Hepatocyte (in vitro differentiated cells): ENCODE results near the gene ARHGAP20. TPM values are rescaled to one million over a fixed set of nuclear protein-coding genes. Genes with fewer than 3 reads are reported as not detected.

ENCODE experiments used
- DNase-seq: peaks from one replicate; pipeline ENCODE4 v3.0.0-alpha.2; 2016; ENCODE audit warnings: low spot score
- H2AFZ ChIP-seq: fragments of 200-600 bp; sonication (generic); 2 replicates; pipeline ENCODE4 v1.6.0; 2016; ENCODE audit warnings: antibody characterized with exemption, mild to moderate bottlenecking
- H3K27ac ChIP-seq: fragments of 200-600 bp; sonication (generic); 2 replicates; pipeline ENCODE4 v1.5.1; 2016; ENCODE audit warnings: mild to moderate bottlenecking
- H3K27me3 ChIP-seq: fragments of 200-600 bp; sonication (generic); 2 replicates; pipeline ENCODE4 v1.6.1; 2016
- H3K36me3 ChIP-seq: fragments of 200-600 bp; sonication (generic); replicated peaks from 2 replicates; pipeline ENCODE4 v1.5.1; 2016; ENCODE audit warnings: low read depth; ENCODE audit not compliant: insufficient read depth
- H3K4me1 ChIP-seq: fragments of 200-600 bp; sonication (generic); 2 replicates; pipeline ENCODE4 v1.5.1; 2016; ENCODE audit warnings: mild to moderate bottlenecking, moderate library complexity; ENCODE audit not compliant: insufficient read depth
- H3K4me2 ChIP-seq: fragments of 200-600 bp; sonication (generic); 2 replicates; pipeline ENCODE4 v1.6.0; 2016
- H3K4me3 ChIP-seq: fragments of 200-600 bp; sonication (generic); 2 replicates; pipeline ENCODE4 v1.5.1; 2016; ENCODE audit warnings: mild to moderate bottlenecking
- H3K79me2 ChIP-seq: fragments of 200-600 bp; sonication (generic); 2 replicates; pipeline ENCODE4 v1.6.0; 2017; ENCODE audit warnings: mild to moderate bottlenecking
- H3K9me2 ChIP-seq: fragments of 200-600 bp; sonication (generic); replicated peaks from 2 replicates; pipeline ENCODE4 v1.6.0; 2017; ENCODE audit warnings: mild to moderate bottlenecking; ENCODE audit not compliant: insufficient read depth
- H3K9me3 ChIP-seq: fragments of 200-600 bp; sonication (generic); 2 replicates; pipeline ENCODE4 v1.5.1; 2016; ENCODE audit warnings: low read depth, mild to moderate bottlenecking
- H4K20me1 ChIP-seq: fragments of 200-600 bp; sonication (generic); 2 replicates; pipeline ENCODE4 v1.6.0; 2016; ENCODE audit warnings: mild to moderate bottlenecking; ENCODE audit not compliant: insufficient read depth, poor library complexity, severe bottlenecking
- EZH2 ChIP-seq: fragments of 200-600 bp; sonication (generic); IDR thresholded peaks from 2 replicates; pipeline ENCODE4 v1.6.1; 2016; ENCODE audit warnings: antibody characterized with exemption, mild to moderate bottlenecking, borderline replicate concordance
- EZH2phosphoT487 ChIP-seq: fragments of 200-600 bp; sonication (generic); IDR thresholded peaks from one replicate; pipeline ENCODE4 v1.6.1; 2018; ENCODE audit warnings: antibody characterized with exemption, mild to moderate bottlenecking, low read depth, moderate library complexity; ENCODE audit not compliant: unreplicated experiment, severe bottlenecking
- WGBS: methylation state at CpG from one replicate; pipeline ENCODE4 v1.1.6; 2016; ENCODE audit warnings: low lambda C conversion rate; ENCODE audit errors: missing lambda C conversion rate; 5-methylcytosine and 5-hydroxymethylcytosine counted together
- polyA plus RNA-seq: library from polyadenylated mRNA; unstranded; fragments of >200 nt; fragmentation: Nextera tagmentation; extraction: Ambion mirVana; gene quantifications from 2 replicates; pipeline ENCODE4 v1.2.1, GENCODE V29; 2016
- total RNA-seq: library from RNA; depleted of rRNA; stranded (reverse); fragments of >200 nt; gene quantifications from 2 replicates; pipeline ENCODE4 v1.2.3, GENCODE V29; 2014
- TF ChIP-seq, protein P1 (sequence below): fragments of 200-600 bp; sonication (generic); IDR thresholded peaks from 2 replicates; pipeline ENCODE4 v1.5.1; 2016; ENCODE audit warnings: antibody characterized with exemption, mild to moderate bottlenecking; ENCODE audit not compliant: poor library complexity

Gene ARHGAP20
- total and polyA plus RNA-seq, 2 experiments from 2014 or later = 0.79 to 2.6 TPM

DNA sequence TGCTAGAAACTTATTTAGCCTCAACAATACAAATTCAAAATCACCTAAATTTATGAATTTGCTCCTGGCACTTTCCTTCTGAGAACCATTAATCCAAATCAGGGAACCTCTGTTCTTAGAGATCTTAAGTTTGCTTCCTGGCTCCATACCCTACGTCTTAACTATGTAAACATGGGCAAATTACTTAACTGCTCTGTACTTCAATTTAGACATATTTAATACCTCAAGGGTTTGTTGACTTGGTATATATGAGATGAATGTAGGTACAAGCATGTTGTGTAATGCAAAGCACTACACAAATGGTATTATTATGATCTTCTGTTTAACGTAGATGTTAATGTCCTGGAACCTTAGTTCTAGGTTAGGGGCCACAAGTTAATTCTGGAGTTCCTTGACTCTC is 22.6 kb upstream of the ARHGAP20 start:
- no peak overlapping the region for H3K4me2 ChIP-seq
- H3K9me3 ChIP-seq = no peaks in the 10 kb centered on the region
- no peaks in the 10 kb centered on the region for H4K20me1 ChIP-seq
- H3K4me1 ChIP-seq = peaks cover 6% of the 10 kb centered on the region
- TF ChIP-seq EZH2phosphoT487 (no peak), EZH2 (no peak)
- TF ChIP-seq, protein P1, sequence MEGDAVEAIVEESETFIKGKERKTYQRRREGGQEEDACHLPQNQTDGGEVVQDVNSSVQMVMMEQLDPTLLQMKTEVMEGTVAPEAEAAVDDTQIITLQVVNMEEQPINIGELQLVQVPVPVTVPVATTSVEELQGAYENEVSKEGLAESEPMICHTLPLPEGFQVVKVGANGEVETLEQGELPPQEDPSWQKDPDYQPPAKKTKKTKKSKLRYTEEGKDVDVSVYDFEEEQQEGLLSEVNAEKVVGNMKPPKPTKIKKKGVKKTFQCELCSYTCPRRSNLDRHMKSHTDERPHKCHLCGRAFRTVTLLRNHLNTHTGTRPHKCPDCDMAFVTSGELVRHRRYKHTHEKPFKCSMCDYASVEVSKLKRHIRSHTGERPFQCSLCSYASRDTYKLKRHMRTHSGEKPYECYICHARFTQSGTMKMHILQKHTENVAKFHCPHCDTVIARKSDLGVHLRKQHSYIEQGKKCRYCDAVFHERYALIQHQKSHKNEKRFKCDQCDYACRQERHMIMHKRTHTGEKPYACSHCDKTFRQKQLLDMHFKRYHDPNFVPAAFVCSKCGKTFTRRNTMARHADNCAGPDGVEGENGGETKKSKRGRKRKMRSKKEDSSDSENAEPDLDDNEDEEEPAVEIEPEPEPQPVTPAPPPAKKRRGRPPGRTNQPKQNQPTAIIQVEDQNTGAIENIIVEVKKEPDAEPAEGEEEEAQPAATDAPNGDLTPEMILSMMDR = no peak
- H3K9me2 ChIP-seq = no peaks in the 10 kb centered on the region
- no peaks in the 10 kb centered on the region for H3K27me3 ChIP-seq
- H3K36me3 ChIP-seq = no peaks in the 10 kb centered on the region
- no peaks in the 10 kb centered on the region for H3K79me2 ChIP-seq
- 59% methylated on average over 2 of the region's 2 CpGs for WGBS
- no peak for DNase-seq
- H3K27ac ChIP-seq = no peak overlapping the region
- H2AFZ ChIP-seq = no peak overlapping the region
- no peak overlapping the region for H3K4me3 ChIP-seq

DNA sequence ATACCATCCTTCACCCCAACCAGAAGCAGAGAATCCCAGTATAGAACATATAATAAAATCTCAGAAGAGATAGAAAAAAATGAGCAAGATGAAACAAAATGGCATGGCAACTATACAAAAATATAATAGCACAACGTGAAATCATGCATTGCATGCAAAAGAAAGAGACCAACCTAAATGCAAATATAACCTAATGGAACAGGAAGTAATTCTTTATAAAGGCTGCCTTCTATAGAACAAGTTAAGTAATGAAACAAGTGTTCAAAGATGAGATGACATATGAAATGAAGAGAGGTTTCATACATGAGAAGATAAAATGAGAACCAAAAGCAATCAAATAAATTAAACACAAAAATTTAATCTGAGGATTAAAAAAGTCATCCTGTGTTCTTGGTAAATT is 18.5 kb upstream of the ARHGAP20 start:
- H3K9me2 ChIP-seq = no peaks in the 10 kb centered on the region
- H3K4me2 ChIP-seq = no peak overlapping the region
- H3K4me3 ChIP-seq = no peak overlapping the region
- DNase-seq = no peak
- no peaks in the 10 kb centered on the region for H3K27me3 ChIP-seq
- H3K79me2 ChIP-seq = no peaks in the 10 kb centered on the region
- no peak overlapping the region for H2AFZ ChIP-seq
- H3K9me3 ChIP-seq = no peaks in the 10 kb centered on the region
- H3K27ac ChIP-seq = no peak overlapping the region
- no peaks in the 10 kb centered on the region for H3K36me3 ChIP-seq
- 80% methylated on average over 1 of the region's 1 CpG for WGBS
- TF ChIP-seq, protein P1 = no peak
- TF ChIP-seq EZH2 (no peak), EZH2phosphoT487 (no peak)
- no peaks in the 10 kb centered on the region for H3K4me1 ChIP-seq
- no peaks in the 10 kb centered on the region for H4K20me1 ChIP-seq

DNA sequence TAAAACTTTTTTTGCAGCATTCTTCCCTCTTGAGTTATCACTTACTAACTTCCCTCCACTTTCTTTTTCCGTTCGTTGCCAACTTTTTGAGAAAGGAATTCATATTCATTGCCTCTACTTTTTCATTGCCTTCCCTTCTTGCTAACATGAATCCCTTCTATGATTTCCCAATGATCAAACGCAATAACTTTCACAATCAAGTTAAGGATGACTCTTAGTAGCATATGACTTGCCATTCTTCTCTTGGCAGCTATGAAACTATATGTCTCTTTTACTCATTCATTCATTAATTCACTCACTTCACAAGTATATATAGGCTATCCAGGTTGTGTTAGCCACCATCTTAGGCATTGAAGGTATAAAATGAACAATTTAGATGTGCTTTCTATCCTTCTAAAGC is 16.6 kb upstream of the ARHGAP20 start:
- no peak for TF ChIP-seq EZH2
- TF ChIP-seq EZH2phosphoT487 = no peak
- TF ChIP-seq, protein P1 = no peak
- no peaks in the 10 kb centered on the region for H3K9me3 ChIP-seq
- H4K20me1 ChIP-seq = no peaks in the 10 kb centered on the region
- no peaks in the 10 kb centered on the region for H3K79me2 ChIP-seq
- WGBS = 98% methylated on average over 3 of the region's 3 CpGs
- H3K4me2 ChIP-seq = no peak overlapping the region
- no peaks in the 10 kb centered on the region for H3K9me2 ChIP-seq
- H2AFZ ChIP-seq = no peak overlapping the region
- no peak overlapping the region for H3K27ac ChIP-seq
- no peaks in the 10 kb centered on the region for H3K27me3 ChIP-seq
- no peaks in the 10 kb centered on the region for H3K36me3 ChIP-seq
- no peaks in the 10 kb centered on the region for H3K4me1 ChIP-seq
- no peak for DNase-seq
- H3K4me3 ChIP-seq = no peak overlapping the region

DNA sequence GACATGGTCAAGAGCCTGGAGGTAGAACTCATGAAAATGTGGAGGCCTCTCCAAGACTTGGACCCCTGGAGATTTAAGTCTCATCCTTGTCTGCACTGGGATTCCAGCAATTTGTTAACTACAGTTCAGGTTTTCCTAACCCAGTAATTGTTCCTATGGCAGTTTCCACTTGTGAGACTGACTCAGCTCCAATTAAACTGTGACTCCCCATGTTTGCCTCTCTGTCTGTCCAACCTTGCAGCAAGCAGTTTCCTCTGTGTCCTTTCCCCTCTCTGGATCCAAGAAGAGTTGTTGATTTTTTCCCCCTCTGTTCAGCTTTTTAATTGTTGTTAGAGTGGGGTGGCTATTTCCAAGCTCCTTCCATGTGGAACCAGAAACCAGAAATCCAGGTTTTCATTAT is 16.2 kb upstream of the ARHGAP20 start:
- H3K4me3 ChIP-seq = no peak overlapping the region
- H3K9me2 ChIP-seq = no peaks in the 10 kb centered on the region
- H4K20me1 ChIP-seq = no peaks in the 10 kb centered on the region
- no peak for DNase-seq
- no peaks in the 10 kb centered on the region for H3K9me3 ChIP-seq
- H3K4me2 ChIP-seq = no peak overlapping the region
- no peaks in the 10 kb centered on the region for H3K27me3 ChIP-seq
- TF ChIP-seq, protein P1 = no peak
- no peak for TF ChIP-seq EZH2
- H3K36me3 ChIP-seq = no peaks in the 10 kb centered on the region
- H3K79me2 ChIP-seq = no peaks in the 10 kb centered on the region
- H3K4me1 ChIP-seq = no peaks in the 10 kb centered on the region
- no peak overlapping the region for H2AFZ ChIP-seq
- H3K27ac ChIP-seq = no peak overlapping the region
